ENCODE measurements around the gene FGB. TPM values are rescaled to one million over a fixed set of nuclear protein-coding genes. Genes with fewer than 3 reads are reported as not detected.

The FGB gene
- total and polyA plus RNA-seq, 2 of the 13 experiments (the other 11 are each of a cell fraction or from before 2014, with no cell fraction given), result 226 to 784 TPM

- TF ChIP-seq SMARCE1 (IDR thresholded peaks at IDR 0.05; ENCODE audit: borderline replicate concordance) (no peak), NR0B2 (CRISPR knock-in tag; IDR thresholded peaks at IDR 0.05) (no peak), MTA1 (CRISPR knock-in tag; IDR thresholded peaks at IDR 0.05; ENCODE audit: borderline replicate concordance) (no peak), PCBP1 (IDR thresholded peaks at IDR 0.05; ENCODE audit: borderline replicate concordance, low read depth, low read length) (no peak), SP4 (CRISPR knock-in tag; IDR thresholded peaks at IDR 0.05) (no peak), ZNF354B (CRISPR knock-in tag; IDR thresholded peaks at IDR 0.05) (no peak), MTERF4 (CRISPR knock-in tag; IDR thresholded peaks at IDR 0.05) (no peak), ZNF501 (CRISPR knock-in tag; IDR thresholded peaks at IDR 0.05) (no peak), ZNF264 (CRISPR knock-in tag; IDR thresholded peaks at IDR 0.05) (no peak), MIXL1 (CRISPR knock-in tag; IDR thresholded peaks at IDR 0.05) (no peak), ZNF766 (CRISPR knock-in tag; IDR thresholded peaks at IDR 0.05; ENCODE audit: borderline replicate concordance) (no peak), HIC2 (CRISPR knock-in tag; IDR thresholded peaks at IDR 0.05; ENCODE audit: low read depth) (no peak), YEATS4 (CRISPR knock-in tag; IDR thresholded peaks at IDR 0.05; ENCODE audit: borderline replicate concordance) (no peak), ZNF619 (CRISPR knock-in tag; IDR thresholded peaks at IDR 0.05) (no peak), ZNF234 (CRISPR knock-in tag; conservative IDR thresholded peaks at IDR 0.05) (no peak), MZF1 (CRISPR knock-in tag; IDR thresholded peaks at IDR 0.05; ENCODE audit: borderline replicate concordance) (no peak), ARNT2 (CRISPR knock-in tag; IDR thresholded peaks at IDR 0.05; ENCODE audit: low read depth) (no peak), ZNF326 (CRISPR knock-in tag; IDR thresholded peaks at IDR 0.05; ENCODE audit: borderline replicate concordance) (no peak), STAG1 (CRISPR knock-in tag; IDR thresholded peaks at IDR 0.05) (peak; percentile 96), EED (CRISPR knock-in tag; IDR thresholded peaks at IDR 0.05) (no peak), ATF4 (CRISPR knock-in tag; IDR thresholded peaks at IDR 0.05) (no peak), IKZF4 (CRISPR knock-in tag; IDR thresholded peaks at IDR 0.05; ENCODE audit: borderline replicate concordance, low read depth, not compliant biosample characterization) (no peak)
These were observed 56.0 kb downstream of the FGB start (continued) for GRCh38 chr4:154618708-154619315.
